IgD-negative memory B cell (primary cell): ENCODE measurements around the gene ZNF496. TPM values are rescaled to one million over a fixed set of nuclear protein-coding genes. Genes with fewer than 3 reads are reported as not detected.
"Not testable (repeated sequence)": the region's sequence is repeated elsewhere in the genome, so short reads cannot be mapped to it uniquely, and the experiment has no call there.

Experiments
- H3K27ac Mint-ChIP-seq, 3 donors: one replicate each; pipeline ENCODE4 v1.8.0; 2020 to 2022; ENCODE audit warnings: mild to moderate bottlenecking in 3 of 3, mixed read lengths in 3 of 3, moderate library complexity in 1 of 3
- H3K27me3 Mint-ChIP-seq: one replicate; pipeline ENCODE4 v1.8.0; 2021; ENCODE audit warnings: mixed read lengths
- H3K36me3 Mint-ChIP-seq: one replicate; pipeline ENCODE4 v1.8.0; 2020; ENCODE audit warnings: mild to moderate bottlenecking, mixed read lengths
- H3K4me1 Mint-ChIP-seq, 3 donors: one replicate each; pipeline ENCODE4 v1.8.0; 2020 to 2022; ENCODE audit warnings: mixed read lengths in 3 of 3, mild to moderate bottlenecking in 1 of 3
- H3K4me3 Mint-ChIP-seq, 4 donors: one replicate each; pipeline ENCODE4 v1.8.0; 2020 to 2022; ENCODE audit warnings: mild to moderate bottlenecking in 4 of 4, mixed read lengths in 4 of 4, moderate library complexity in 3 of 4
- H3K9me3 Mint-ChIP-seq, 3 donors: one replicate each; pipeline ENCODE4 v1.8.0; 2020 to 2021; ENCODE audit warnings: mixed read lengths in 3 of 3, mild to moderate bottlenecking in 1 of 3
- polyA plus RNA-seq: library from polyadenylated mRNA; unstranded; fragments of 300-500 nt; fragmentation: Illumina TruSeq; gene quantifications from one replicate; pipeline ENCODE4 v1.2.3, GENCODE V29; 2021

ZNF496 gene
- polyA plus RNA-seq = 7.9 TPM

DNA sequence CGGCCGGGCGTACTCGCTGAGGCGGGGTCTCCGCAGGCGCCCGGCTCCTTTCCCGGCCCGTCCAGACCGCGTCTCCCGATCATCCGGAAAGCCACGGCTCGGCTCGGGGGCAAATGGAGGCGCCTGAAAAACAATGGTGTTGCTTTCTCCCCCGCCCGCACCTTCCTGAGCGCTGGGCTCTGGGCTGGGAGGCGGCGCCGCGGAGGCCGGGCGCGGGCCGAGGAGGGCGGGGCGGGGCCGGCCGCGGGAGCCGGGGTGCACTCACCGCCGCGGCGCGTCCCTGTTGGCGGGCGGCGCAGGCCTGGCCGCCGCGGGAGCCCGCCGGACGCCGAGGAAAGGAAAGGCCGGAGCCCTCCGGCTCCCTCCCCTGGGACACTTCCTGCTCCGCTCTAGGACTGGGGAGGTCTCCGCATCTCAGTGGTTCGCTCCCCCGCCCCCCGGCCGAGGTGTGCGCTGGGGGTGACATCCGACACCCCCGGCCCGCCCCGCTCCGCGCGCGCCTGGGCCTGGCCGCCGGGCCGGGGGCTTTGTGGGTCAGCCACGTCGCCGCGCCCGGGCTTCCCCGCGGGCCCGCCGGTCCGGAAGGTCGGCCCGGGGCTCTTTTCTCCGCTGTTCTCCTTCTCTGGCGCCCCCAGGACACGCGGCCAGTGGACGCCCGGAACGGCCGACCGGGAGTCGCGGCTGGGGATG lies at the start of gene ZNF496:
ZNF496 (minus strand) TSS at position 343 of the 690 bp plus-strand sequence. CDS start 2,289 bp downstream, outside the sequence.
- Mint-ChIP-seq H3K27ac (peak within 1 kb of the TSS in 1 of 3 donors; percentile 94), H3K4me1 (peaks cover 0 to 14% (median 2%) of the 10 kb centered on the region in 3 donors), H3K4me3 (peak within 1 kb of the TSS; percentile 90 to 95 (median 94)), H3K9me3 (no peaks in the 10 kb centered on the region), H3K36me3 (peaks cover 2% of the 10 kb centered on the region), H3K27me3 (no peaks in the 10 kb centered on the region)

DNA sequence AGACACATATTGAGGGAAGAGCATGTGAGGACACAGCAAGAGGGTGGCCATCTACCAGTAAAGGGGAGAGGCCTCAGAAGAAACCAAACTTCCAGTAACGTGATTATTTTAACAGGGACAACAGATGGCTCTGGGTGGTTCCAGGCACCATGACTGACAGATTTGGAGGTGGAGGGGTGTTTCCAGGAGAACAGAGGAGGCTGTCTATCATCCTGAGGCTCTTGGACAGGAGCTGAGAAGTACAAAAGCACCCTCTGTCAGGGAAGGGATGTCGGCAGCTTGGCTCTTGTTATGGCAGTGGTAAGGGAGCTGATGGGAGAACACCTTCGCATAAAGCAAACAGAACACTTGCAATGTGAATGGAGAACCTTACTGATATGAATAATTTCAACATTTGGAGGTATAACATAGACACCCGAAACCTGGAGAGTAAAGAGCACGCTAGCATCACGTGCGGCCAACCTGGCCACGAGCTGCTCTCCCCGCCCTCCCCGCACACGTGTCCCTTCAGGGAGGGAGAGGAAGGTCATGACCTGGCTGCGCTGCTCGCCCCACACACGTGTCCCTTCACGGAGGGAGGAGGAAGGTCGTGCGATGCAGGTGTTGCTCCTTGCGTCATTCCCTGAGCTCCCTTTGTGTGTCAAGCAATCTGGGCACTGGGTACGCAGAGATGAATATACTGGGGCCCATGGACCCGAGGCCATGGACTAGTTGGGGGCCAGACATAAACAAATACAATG lies 46.8 kb upstream of the ZNF496 start:
- peaks cover 0 to 4% (median 2%) of the 10 kb centered on the region in 3 donors for H3K4me1 Mint-ChIP-seq
- no peak overlapping the region for H3K27ac Mint-ChIP-seq
- peak overlapping the region in 1 of 4 donors; percentile 24 for H3K4me3 Mint-ChIP-seq
- peaks cover 0 to 3% (median 0%) of the 10 kb centered on the region in 3 donors for H3K9me3 Mint-ChIP-seq
- peaks cover 8% of the 10 kb centered on the region for H3K27me3 Mint-ChIP-seq
- peaks cover 3% of the 10 kb centered on the region for H3K36me3 Mint-ChIP-seq

DNA sequence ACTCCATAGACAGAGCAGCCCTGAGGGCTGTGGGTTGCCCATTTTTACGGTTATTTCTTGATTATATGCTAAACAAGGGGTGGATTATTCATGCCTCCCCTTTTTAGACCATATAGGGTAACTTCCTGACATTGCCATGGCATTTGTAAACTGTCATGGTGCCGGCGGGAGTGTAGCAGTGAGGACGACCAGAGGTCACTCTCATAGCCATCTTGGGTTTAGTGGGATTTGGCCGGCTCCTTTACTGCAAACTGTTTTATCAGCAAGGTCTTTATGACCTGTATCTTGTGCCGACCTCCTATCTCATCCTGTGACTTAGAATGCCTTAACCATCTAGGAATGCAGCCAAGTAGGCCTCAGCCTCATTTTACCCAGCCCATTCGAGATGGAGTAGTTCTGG lies 46.0 kb upstream of the ZNF496 start:
- H3K36me3 Mint-ChIP-seq, H3K4me3 Mint-ChIP-seq, H3K27me3 Mint-ChIP-seq, H3K9me3 Mint-ChIP-seq, H3K4me1 Mint-ChIP-seq, H3K27ac Mint-ChIP-seq: not testable (repeated sequence)

DNA sequence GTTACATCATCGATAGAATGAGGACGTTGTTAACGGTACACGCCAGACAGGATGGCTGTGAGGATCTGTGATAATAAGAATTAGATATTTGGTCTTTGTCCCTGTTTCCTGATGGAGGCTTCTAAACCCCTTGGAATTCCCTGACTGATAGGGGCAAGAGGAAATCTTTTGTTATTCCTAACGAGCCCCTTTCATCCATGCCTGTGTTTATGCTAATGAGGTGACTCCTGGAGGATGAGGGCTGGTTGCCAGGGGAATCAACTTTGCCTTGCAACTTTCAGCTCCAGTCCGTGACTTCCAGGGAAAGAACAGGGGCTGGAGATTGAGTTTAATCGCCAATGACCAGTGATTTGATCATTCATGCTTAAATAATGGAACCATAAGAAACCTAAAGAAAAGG lies 45.0 kb upstream of the ZNF496 start:
- no peak overlapping the region for H3K27ac Mint-ChIP-seq
- peaks cover 1 to 9% (median 5%) of the 10 kb centered on the region in 3 donors for H3K4me1 Mint-ChIP-seq
- H3K9me3 Mint-ChIP-seq = peaks cover 0 to 3% (median 0%) of the 10 kb centered on the region in 3 donors
- H3K36me3 Mint-ChIP-seq = peaks cover 3% of the 10 kb centered on the region
- H3K27me3 Mint-ChIP-seq = peaks cover 8% of the 10 kb centered on the region
- no peak overlapping the region for H3K4me3 Mint-ChIP-seq

DNA sequence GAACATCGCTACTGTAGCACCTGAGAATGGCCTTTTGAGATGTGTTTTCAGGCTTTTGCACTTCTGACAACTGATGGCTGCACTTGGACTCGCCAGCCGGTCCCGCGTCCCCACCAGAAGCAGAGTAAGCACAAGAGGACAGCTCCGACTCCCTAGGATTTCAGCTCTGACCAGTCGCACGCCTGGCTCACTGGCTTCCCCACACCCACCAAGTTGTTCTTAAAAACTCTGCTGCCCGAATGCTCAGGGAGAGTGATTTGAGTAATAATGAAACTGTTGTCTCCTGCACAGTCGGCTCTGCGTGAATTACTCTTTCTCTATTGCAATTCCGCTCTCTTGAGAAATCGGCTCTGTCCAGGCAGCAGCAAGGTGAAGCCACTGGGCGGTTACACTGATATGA lies 44.1 kb upstream of the ZNF496 start:
- Mint-ChIP-seq H3K27me3 (peaks cover 7% of the 10 kb centered on the region), H3K36me3 (peaks cover 3% of the 10 kb centered on the region), H3K4me3 (no peak overlapping the region), H3K27ac (no peak overlapping the region), H3K9me3 (peaks cover 0 to 3% (median 0%) of the 10 kb centered on the region in 3 donors), H3K4me1 (peaks cover 1 to 9% (median 5%) of the 10 kb centered on the region in 3 donors)

DNA sequence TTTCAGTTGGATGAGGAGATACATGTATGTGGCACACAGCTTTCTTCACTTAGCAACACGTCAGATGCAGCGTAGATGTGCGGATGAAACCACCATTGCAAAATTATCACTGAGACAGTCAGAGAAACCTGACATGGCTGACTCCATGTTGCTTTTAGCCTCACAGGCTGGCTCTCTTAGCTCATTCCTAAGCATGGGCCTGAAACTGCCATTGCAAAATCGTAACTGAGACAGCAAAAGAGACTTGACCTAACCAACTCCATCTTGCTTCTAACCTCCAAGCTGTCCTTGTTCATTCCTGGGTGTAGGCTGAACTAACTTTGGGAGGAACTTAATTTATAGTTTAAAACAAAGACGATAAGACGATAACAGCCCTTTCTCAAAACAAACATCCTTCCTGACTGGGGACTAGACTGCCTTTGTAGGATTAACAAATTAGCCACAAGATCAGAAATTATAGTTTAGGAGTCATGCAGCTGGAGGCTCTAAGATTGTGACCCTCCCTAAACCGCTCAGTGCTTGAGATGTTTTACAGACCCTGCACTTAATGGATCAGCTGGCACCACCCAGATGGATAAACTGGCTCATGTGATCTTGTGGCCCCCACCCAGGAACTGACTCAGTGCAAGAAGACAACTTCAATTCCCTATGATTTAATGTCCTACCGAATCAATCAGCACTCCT lies 43.1 kb upstream of the ZNF496 start:
- not testable (repeated sequence) for H3K4me1 Mint-ChIP-seq, H3K4me3 Mint-ChIP-seq, H3K36me3 Mint-ChIP-seq, H3K27ac Mint-ChIP-seq, H3K9me3 Mint-ChIP-seq, H3K27me3 Mint-ChIP-seq

DNA sequence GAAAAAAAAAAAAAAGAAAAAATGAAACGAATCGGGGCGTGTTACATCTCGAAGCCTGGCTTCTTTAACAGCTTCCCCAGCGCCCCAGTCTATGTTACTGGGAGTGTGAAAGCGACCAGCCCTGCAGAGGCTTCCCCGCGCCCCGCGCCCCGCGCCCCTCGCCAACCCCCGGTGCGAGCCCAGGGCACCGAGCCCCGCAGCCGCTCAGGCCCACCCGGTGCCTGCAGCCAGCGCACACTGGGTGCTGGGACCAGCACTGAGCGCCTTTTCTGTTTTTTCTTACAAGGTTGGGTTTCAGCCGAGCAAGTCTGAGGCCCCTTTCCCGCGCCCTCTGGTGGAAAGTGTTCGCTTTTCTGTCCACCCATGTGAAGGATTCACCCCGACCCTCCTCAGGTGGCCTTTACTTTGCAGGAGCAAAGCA lies 42.1 kb upstream of the ZNF496 start:
- H3K27ac Mint-ChIP-seq = no peak overlapping the region
- peaks cover 1 to 9% (median 3%) of the 10 kb centered on the region in 3 donors for H3K4me1 Mint-ChIP-seq
- H3K36me3 Mint-ChIP-seq = no peaks in the 10 kb centered on the region
- H3K27me3 Mint-ChIP-seq = peaks cover 5% of the 10 kb centered on the region
- H3K9me3 Mint-ChIP-seq = no peaks in the 10 kb centered on the region
- peak overlapping the region in 1 of 4 donors; percentile 78 for H3K4me3 Mint-ChIP-seq

DNA sequence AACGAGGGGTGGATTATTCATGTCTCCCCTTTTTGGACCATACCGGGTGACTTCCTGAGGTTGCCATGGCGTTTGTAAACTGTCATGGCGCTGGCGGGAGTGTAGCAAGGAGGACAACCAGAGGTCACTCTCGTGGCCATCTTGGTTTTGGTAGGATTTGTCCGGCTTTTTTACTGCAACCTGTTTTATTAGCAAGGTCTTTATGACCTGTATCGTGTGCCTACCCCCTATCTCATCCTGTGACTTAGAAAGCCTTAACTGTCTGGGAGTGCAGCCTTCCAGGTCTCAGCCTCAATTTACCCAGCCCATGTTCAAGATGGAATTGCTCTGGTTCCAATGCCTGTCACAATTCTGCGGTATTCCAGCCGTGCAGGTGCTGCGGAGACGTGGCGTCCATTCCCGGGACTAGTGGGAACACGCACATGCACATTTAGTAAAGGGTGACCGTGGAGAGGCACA lies 40.2 kb upstream of the ZNF496 start:
- Mint-ChIP-seq H3K4me1 (peaks cover 1 to 9% (median 3%) of the 10 kb centered on the region in 3 donors), H3K36me3 (no peaks in the 10 kb centered on the region), H3K27ac (no peak overlapping the region), H3K27me3 (peaks cover 12% of the 10 kb centered on the region), H3K9me3 (peaks cover 0 to 5% (median 3%) of the 10 kb centered on the region in 3 donors), H3K4me3 (no peak overlapping the region)

DNA sequence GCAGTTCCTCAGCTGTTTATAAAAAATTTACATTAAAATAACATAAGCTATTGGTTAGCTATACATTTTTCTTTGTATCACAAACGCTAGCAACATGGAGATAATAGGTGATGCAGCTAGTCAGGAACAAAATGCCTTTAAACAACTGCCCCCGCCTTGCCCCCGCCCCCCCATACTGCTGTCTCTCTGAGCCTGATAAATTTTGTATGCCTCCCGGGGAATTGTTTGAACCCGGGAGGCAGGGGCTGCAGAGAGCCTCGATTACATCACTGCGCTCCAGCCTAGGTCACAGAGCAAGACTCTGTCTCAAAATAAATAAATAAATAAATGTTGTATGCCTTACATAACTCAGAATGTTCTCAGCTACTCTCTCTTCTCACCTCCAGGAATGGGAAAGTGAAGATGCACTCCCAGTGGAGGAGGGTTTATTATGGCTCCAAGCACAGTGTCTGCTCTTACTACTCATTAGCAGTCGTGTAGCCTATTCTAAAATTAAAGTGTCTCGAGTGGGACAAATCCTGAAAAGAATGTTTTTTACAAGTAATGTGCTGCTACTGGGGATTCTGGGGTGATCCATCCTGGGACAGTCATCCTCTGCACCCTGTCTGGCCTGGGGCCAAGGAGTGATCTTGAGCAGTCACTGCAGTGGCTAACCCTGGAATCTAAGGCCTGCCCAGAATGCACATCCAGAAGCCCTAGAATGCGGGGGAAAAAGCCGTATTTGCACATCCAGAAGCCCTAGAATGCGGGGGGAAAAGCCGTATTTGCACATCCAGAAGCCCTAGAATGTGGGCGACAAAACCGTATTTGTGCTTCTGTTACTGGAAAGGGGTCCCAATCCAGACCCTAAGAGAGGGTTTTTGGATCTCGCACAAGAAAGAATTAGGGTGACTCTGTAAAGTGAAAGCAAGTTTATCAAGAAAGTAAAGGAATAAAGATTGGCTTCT lies 39.4 kb upstream of the ZNF496 start:
- no peaks in the 10 kb centered on the region for H3K36me3 Mint-ChIP-seq
- no peak overlapping the region for H3K27ac Mint-ChIP-seq
- H3K4me3 Mint-ChIP-seq = no peak overlapping the region

DNA sequence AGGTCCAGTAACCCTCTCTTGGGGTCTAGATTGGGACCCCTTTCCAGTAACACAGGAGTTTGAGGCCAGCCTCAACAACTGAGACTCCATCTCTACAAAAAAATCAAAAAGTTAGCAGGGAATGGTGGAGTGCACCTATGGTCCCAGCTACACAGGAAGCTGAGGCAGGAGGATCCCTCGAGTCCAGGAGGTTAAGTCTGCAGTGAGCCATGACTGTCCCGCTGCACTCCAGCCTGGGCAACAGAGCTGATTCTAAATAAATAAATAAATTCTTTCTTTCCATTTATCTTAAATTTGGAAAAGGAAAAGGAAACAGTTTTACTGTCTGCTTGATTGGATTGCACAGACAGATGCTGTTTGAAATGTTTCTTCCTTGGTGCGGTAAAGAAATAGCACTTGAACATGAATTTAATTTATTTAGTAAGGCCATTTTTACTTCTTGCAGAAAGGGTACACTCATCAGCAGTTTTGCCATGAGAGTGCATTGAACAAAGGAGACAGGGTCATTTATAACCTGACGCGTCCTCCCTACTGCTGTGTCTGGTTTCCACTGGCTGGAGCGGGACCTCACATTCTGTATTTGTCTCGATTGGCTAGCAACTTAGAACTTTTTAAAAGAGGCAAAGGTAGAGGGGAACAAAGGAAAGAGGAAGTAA lies 37.0 kb upstream of the ZNF496 start:
- Mint-ChIP-seq H3K4me3 (no peak overlapping the region), H3K4me1 (peaks cover 1 to 5% (median 3%) of the 10 kb centered on the region in 3 donors), H3K36me3 (no peaks in the 10 kb centered on the region), H3K9me3 (peaks cover 0 to 12% (median 11%) of the 10 kb centered on the region in 3 donors), H3K27ac (no peak overlapping the region), H3K27me3 (peaks cover 20% of the 10 kb centered on the region)

More for the DNA sequence above, 39.4 kb upstream of the ZNF496 start:
- Mint-ChIP-seq H3K27me3 (peaks cover 14% of the 10 kb centered on the region), H3K9me3 (peaks cover 0 to 5% (median 3%) of the 10 kb centered on the region in 3 donors), H3K4me1 (peaks cover 1 to 9% (median 3%) of the 10 kb centered on the region in 3 donors)

DNA sequence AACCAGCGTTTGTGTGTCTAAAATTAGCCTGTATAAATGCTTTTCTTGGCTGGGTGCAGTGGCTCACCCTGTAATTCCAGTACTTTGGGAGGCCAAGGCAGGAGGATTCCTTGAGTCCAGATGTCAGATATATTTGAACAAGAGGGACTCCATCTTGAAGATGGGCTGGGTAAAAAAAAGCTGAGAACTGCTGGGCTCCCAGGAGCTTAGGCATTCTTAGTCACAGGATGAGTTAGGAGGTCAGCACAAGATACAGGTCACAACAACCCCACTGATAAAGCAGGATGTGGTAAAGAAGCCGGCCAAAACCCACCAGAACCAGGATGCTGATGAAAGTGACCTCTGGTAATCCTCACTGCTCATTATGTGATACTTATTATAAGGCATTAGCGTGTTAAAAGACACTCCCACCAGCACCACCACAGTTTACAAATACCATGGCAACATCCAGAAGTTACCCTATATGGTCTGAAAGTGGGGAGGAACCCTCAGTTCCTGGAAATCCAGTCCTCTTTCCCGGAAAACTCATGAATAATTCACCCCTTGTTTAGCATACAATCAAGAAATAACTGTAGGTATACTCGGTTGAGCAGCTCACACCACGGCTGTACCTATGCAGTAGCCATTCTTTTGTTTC lies 36.2 kb upstream of the ZNF496 start:
- H3K36me3 Mint-ChIP-seq = no peaks in the 10 kb centered on the region
- H3K27me3 Mint-ChIP-seq = peaks cover 21% of the 10 kb centered on the region
- peaks cover 0 to 12% (median 11%) of the 10 kb centered on the region in 3 donors for H3K9me3 Mint-ChIP-seq
- H3K4me3 Mint-ChIP-seq = no peak overlapping the region
- H3K4me1 Mint-ChIP-seq = peaks cover 1 to 4% (median 3%) of the 10 kb centered on the region in 3 donors
- no peak overlapping the region for H3K27ac Mint-ChIP-seq

DNA sequence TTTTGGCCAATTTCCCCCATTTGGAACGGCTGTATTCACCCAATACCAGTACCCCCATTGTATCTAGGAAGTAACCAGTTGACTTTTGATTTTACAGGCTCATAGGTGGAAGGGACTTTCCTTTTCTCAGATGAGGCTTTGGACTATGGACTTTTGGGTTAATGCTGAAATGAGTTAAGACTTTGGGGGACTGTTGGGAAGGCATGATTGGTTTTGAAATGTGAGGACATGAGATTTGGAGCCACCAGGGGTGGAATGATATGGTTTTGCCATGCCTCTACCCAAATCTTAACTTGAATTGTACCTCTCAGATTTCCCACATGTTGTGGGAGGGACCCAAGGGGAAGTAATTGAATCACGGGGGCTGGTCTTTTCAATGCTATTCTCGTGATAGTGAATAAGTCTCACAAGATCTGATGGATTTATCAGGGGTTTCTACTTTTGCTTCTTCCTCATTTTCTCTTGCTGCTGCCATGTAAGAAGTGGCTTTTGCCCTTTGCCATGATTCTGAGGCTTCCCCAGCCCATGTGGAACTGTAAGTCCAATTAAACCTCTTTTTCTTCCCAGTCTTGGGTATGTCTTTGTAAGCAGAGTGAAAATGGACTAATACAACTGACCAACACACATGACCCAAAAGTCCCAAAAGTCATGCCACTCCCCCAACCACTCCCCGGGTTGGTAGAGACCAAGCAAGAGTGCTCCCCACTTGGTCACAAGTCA lies 35.4 kb upstream of the ZNF496 start:
- Mint-ChIP-seq H3K27me3 (peaks cover 21% of the 10 kb centered on the region), H3K4me1 (no peaks in the 10 kb centered on the region), H3K4me3 (no peak overlapping the region), H3K9me3 (peaks cover 0 to 12% (median 11%) of the 10 kb centered on the region in 3 donors), H3K27ac (no peak overlapping the region), H3K36me3 (no peaks in the 10 kb centered on the region)

DNA sequence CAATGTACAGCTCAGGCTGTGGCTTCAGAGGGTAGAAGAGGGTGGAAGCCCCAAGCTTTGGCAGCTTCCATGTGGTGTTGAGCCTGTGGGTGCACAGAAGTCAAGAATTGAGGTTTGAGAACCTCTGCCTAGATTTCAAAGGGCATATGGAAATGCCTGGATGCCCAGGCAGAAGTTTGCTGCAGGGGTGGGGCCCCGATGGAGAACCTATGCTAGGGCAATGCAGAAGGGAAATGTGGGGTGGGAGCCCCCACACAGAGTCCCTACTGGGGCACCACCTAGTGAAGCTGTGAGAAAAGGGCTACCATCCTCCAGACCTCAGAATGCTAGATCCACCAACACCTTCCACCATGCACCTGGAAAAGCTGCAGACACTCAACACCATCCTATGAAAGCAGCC lies 34.7 kb upstream of the ZNF496 start:
- H3K4me3 Mint-ChIP-seq, H3K36me3 Mint-ChIP-seq, H3K27ac Mint-ChIP-seq, H3K4me1 Mint-ChIP-seq: not testable (repeated sequence)
- H3K27me3 Mint-ChIP-seq = peaks cover 23% of the 10 kb centered on the region
- peaks cover 0 to 12% (median 11%) of the 10 kb centered on the region in 3 donors for H3K9me3 Mint-ChIP-seq
